HG03378 (cell line): ENCODE measurements around the gene RACK1.
A peak's percentile ranks its signal among the peaks of the same experiment; 100 is the strongest.
"Not testable (repeated sequence)": the region's sequence is repeated elsewhere in the genome, so short reads cannot be mapped to it uniquely, and the experiment has no call there.

ENCODE experiments used
- ATAC-seq: cut with Tn5 transposase; IDR thresholded peaks from one replicate; pipeline ENCODE4 v1.9.1; 2021; ENCODE audit warnings: mild to moderate bottlenecking, moderate library complexity; ENCODE audit not compliant: unreplicated experiment

RACK1 gene

DNA sequence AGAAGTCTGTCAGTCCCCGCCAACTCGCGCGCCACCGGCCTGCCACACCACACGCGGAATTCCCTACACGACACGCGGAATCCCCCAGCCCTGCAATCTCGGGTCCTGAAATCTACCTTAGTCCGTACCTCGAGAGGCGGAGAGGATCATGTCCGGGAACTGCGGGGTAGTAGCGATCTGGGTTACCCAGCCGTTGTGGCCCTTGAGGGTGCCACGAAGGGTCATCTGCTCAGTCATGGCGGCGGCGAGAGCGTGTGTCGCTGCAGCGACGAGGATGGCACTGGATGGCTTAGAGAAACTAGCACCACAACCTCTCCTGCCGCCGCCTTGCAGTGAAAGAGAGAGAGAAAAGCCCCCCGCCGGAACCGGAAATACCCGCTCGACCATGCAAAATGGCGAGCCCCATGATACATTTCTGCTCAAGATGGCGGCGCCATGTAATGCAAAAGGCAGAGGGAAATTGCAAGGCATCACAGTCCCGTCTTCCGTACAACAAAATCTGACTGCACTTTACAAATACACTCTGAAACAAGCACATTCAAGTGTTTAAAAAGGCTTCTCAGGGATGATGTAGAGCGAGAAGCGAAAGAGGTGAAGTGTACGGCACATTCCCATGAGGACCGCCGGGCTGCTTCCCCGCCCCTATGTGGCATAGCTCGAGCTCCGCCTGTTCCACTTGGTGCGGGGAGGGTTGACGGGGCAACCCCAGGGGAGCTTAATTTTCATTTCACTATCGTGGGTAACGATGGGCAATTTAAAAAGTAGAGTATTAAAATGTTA lies at the start of gene RACK1:
Gene RACK1, minus strand, starts transcription at position 343 of the 780 bp plus-strand sequence. Its CDS starts 106 bp downstream, at position 237.
- peak; percentile 63 for ATAC-seq

DNA sequence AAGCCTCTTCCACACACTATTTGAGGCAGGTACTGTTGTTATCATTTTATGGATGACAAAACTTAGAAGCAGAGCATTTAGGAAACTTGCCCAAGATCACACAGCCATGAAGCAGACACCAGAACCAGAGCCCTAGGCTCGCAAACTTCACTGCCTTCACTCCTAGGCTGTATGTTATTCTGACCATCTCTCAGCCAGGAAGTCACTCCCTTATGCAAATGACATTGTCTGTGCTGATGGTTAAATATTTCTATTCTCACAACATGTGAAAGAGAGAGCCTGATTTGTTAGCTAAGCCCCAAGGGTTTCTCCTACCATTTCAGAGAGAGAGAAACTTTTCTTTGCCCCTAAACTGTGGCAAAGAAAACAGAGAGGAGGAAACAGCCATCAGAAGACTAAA lies 43.6 kb upstream of the RACK1 start:
- ATAC-seq = not testable (repeated sequence)

DNA sequence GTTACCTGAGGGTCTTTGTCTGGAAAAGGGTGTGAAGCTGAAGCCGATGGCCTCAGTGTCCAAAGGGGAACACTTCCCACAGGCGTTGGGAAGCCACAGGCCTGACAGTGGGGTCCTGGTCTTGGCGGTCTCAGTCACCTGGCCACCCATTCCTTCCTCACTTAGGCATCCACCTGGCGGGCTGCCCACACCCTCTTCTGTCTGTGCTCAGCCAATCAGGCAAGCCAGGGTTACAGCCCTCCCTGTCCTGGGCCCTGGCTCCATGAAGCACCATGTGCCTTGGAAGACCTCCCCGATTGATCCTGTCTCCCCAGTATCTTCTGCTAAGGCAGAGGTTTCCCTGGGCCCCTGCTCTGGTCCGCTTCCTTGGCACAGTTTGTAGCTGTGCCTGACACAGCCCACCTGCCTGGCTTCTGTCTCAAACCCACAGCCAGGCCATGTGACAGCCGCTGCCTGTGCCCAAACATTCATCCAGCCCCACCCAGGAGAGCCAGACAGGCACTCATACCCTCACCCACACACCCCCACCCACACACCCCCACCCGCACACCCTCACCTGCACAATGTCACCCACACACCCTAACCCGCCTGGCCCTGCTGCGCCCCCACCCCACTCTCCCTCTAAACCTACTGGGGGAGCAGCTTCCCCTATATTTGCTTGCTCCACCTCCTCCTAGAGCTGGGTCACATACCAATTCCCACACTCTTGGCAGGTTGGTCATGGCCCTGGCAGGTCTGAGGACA lies 42.4 kb upstream of the RACK1 start:
- ATAC-seq = not testable (repeated sequence)

DNA sequence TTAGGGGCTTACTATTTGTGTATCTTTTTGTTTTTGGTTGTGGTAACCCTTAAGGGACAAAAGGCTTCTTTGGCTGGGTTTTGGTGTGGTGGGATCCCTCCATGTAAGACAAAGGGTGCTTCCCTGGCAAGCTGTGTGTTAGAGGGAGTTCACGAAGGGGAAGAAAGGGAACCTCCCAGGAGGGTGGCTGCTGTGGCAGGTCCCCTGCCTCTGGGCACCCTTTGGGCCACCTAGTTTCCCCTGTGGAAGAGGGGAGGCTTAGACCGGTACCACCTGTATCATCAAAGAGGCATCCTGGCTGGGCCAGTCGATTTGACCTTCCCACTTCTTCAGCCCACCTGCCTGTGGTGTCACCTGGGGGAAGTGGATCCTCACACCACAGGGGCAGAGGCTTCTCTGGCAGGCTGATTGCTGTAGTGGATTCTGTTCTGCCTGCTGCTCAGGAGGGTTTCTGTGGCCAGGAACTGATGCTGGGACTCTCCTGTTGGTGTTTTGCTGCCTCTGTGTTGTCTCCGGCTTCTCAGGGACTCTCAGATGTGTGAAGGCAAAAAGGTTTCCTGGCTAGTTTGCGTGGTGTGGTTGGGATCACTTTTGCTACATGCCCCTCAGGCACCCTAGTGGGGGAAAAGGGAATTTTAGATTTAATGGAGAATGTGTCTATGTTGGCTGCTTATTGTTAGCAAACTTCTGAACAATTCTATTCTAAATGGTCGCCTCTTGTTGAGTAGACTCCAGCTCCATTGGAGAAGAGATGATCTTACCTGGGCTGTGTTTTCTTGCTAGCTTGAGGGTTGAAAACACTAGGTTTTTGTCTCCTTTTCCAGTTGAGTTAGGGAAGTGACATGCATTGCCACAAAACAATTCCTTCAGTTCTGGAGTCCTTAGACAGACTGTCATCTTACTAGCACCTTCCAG lies 40.4 kb upstream of the RACK1 start:
- not testable (repeated sequence) for ATAC-seq

DNA sequence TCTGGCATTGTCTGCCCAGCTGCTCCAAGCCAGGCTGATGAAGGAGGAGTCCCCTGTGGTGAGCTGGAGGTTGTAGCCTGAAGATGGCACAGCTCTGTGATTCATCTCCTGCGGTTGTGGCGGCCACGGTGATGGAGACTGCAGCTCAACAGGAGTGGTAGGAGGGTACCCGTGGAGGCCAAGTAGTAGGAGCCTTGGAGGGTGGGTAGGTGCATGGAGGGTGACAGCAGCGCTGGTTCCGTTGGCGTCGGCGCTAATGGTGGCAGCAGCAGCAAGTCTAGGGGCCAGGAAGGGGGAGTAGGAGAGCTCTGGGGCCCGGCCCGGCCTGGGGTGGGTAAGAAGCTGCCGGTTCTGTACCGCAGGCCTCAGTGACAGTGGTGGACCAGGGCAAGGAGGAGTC lies 39.6 kb upstream of the RACK1 start:
- no peak for ATAC-seq

DNA sequence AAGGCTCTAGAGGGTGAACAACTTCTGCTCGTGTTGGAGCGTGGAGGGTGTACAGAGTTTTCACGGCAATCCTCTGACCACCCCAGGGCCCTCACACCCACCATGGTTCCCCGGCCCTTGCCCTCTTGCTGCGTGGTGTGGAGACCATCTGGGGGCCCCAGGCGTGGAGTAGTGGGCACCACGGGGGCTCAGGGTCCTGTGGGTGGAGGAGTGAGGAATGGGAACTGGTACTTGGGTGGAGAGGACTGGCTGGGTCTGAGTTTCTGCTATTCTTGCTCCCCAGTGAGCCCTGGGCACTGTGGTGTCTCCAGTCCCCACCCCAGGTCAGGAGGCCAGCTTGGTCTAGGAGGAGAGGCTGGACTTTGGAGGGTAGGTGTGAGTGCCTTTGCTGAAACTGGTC lies 39.2 kb upstream of the RACK1 start:
- no peak for ATAC-seq

DNA sequence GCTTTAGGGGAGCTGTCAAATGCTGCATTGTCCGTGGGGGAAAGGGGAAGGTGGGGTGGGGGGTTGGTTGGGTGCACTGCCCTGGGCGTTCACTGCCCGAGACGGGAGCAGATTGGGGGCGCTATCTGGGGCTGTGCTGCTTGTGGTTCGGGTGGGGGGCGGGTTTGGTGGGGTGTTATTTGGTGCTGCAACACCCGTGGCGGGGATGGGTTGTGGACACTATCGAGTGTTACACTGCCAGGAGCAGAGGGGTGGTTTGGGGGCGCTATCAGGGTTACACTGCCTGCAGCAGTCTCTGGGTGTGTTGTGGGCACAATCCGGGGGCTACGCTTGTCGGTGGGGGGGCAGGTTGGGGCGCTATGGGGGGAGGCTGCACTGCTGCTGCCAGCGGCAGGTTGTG lies 38.7 kb upstream of the RACK1 start:
- not testable (repeated sequence) for ATAC-seq

DNA sequence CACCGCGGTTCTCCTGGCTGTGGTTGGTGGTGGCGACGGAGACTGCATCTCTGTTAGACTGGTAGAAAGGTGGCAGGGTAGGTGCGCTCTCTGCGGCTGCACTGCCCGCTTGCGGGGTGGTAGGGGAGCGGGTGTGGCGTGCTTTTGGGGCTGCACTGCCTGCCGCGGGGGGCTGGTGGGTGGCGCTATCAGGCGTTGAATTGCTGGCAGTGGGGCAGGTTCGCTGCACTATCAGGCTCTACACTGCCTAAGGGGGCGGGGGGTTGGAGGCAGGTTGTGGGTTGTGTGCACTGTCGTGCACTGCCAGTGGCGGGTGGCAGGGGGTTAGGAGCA lies 38.2 kb upstream of the RACK1 start:
- no peak for ATAC-seq

DNA sequence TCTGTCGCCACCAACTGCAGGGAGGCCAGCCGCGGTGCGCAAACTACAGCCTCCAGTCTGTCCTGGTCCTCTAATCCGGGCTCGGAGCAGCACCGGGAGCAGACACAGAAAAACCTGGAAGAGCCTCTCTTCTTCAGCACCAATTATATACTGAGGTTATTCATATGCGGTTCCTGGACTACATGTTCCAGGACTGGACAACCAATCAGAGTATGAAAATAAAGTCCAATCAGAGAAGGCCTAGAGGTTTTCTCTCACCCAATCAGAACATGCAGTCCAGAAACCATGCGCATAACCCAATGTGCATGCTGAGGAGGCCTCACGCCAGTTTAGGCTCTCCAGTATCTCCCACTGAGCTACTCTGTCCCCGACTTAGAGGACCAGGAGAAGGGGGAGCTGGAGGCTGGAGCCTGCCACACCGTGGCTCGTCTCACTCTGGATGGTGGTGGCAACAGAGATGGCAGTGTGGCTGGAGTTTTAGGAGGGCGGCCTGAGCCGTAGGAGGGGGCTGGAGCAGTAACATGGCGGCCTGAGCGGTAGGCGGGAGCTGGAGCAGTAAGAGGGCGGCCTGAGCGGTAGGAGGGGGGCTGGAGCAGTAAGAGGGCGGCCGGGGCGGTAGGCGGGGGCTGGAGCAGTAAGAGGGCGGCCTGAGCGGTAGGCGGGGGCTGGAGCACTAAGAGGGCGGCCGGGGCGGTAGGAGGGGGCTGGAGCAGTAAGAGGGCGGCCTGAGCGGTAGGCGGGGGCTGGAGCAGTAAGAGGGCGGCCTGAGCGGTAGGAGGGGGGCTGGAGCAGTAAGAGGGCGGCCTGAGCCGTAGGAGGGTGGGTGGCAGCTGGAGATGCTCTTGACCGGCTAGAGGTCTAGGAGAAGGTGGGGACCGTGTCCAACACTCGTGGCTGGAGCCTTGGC lies 37.6 kb upstream of the RACK1 start:
- no peak for ATAC-seq

DNA sequence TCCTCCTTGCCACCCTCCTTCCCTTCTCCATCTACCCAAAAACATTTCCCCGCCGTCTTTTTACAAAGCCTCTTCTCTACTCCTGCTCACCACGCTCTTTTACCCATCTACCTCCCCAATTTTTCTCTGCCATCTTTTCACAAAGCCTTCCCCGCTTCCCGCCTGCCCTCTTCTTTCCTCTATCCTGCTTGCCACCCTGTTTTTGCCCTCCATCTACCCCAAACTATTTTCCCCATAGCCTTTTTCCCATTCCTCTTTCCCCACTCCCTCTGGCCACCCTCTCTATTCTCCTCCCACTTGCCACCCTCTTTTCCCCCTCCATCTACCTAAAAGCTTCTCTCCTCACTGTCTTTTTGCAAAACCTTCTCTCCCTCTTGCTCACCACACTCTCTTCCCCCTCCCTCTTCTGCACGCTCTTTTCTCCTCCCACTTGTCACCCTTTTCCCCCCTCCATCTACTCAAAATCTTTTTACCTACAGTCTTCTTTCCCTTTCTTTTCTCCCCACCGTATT lies 36.6 kb upstream of the RACK1 start:
- no peak for ATAC-seq

DNA sequence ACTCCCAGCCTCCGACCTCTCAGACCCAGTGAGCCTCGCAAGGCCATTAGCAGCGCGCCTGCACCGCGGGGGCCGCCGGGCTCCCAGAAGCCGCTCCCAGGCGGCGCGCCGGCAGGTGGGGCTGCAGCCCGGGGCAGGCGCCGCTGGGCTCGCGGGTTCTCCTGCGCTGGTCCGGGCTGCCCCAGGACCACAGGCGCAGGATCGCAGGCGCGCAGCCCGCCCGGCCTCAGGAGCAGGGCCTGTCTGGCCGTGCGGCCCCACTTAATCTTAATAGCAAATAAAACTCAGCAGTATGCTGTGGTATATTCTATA lies 29.7 kb upstream of the RACK1 start:
- not testable (repeated sequence) for ATAC-seq

DNA sequence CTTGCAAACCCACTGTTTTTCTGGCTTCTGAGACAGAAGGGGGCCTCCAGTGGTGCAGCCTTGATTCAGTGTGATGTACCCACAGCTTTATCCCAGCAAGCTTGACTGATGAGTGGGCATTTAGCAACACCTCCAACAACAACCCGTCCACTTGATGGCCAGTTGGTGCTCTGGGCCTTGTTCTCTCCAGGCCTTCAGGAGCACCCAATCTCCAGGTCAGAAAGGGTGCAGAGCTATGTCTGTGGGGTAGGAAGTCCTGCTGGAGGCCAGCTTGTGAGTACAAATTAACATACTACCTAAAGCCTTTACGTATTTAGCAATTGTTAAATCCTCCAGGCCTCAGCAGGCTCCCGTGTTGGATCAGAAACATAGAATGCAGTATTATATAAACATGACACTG lies 27.4 kb upstream of the RACK1 start:
- no peak for ATAC-seq

DNA sequence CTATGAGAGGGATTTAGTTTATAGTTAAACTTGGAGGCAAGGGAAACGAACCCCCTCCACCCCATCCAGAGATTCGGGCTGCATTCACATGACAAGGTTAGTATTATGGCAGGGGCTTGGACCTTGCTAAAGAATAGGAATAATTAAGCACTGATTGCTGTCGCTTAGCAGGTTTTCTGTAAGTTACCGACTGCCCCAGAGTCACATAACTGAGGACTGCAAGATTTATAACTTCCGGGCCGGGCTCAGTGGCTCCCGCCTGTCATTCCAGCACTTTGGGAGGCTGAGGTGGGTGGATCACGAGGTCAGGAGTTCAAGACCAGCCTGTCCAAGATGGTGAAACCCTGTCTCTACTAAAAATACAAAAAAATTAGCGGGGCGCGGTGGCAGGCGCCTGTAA lies 24.2 kb upstream of the RACK1 start:
- ATAC-seq = not testable (repeated sequence)

DNA sequence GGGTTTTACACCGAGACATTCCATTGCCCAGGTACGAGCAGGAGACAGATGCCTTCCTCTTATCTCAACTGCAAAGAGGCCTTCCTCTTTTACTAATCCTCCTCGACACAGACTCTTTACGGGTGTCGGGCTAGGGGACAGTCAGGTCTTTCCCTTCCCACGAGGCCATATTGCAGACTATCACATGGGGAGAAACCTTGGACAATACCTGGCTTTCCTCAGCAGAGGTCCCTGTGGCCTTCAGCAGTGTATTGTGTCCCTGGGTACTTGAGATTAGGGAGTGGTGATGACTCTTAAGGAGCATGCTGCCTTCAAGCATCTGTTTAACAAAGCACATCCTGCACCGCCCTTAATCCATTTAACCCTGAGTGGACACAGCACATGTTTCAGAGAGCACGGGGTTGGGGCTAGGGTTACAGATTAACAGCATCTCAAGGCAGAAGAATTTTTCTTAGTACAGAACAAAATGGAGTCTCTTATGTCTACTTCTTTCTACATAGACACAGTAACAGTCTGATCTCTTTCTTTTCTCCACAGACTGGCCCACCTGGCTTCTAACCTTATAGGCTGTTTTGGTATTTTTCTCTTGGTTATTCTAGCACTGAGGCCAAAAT lies 23.7 kb upstream of the RACK1 start:
- not testable (repeated sequence) for ATAC-seq

DNA sequence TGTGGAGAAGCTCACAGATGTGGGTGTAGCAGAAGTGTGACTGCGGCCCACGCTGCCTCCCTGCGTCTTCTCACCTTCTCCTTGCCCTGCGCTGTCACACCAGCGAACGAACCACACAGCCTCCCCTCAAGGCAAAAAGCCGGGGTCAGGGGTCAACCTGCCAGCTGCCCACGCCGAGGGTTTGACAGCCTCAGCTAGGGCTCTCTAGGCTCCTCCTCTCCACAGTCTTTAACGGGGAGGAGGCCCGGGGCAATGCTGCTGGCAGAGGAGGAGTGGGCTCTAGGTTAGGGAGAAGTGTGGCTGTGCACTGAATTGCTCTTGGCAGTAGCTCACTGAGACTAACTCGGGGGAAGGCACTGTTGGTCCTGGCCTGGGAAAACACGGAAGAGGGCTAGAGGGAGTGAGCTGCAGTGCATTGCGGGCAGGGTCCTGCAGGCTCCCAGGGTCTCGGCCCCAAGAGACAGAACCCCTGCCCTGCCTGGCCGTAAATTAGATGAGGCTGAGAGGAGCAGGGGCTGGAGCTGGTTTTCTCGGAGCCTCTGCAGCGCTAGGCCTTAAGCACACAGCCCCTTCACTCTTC lies 21.5 kb upstream of the RACK1 start:
- no peak for ATAC-seq

DNA sequence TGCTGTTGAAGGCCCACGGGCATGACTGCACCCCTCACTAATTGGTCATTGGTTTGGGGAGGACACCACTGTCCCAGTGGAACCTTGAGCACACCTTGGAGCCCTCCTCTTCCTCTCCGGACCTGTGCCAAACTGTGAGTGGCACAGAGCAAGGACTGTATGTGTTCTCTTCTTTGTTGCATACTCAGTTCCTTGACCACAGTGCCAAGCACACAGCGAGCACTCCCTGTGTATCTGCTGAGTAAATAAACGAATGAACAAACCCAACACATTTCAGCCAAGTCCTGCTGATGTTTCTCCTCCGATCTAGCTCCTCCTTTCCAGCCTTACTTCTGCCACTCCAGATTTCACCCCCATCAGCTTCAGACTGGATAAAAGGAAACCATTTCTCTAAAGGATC lies 19.9 kb upstream of the RACK1 start:
- ATAC-seq = no peak

DNA sequence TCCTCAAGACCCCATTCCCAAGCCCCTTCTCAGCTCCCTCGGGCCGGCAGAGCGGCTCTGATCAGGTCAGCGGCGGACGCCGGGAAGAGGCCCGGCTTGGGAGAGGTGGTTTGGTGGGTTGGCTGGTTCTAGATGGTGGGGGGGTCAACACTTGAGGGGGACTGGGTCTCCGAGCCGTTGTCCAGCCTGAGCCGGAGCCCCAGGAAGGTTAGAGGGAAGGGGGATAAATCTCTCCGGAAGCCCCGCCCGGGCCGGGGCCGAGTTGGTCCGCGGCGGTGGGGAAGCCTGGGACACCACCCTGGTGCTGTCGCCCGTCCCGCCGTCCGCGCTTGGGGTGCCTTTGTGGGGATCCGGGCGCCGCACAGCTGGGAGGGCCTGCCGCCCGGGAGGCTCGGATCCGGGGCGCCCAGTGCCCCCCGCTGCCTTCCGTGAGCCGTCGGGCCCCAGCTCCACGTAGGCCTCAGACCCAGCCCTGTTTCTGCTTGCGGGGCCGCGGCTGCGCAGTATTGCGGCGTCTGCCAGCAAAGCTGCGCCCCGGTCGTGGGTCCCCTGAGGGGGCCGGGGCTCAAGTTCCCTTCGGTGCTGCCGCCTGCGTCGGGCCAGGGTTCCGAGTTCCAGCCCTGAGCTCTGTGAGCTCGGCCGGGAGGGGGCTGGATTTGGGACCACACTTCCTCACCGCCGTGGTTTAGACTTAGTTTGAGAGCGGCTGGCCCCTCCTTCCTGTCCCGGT lies 17.8 kb upstream of the RACK1 start:
- peak; percentile 45 for ATAC-seq

DNA sequence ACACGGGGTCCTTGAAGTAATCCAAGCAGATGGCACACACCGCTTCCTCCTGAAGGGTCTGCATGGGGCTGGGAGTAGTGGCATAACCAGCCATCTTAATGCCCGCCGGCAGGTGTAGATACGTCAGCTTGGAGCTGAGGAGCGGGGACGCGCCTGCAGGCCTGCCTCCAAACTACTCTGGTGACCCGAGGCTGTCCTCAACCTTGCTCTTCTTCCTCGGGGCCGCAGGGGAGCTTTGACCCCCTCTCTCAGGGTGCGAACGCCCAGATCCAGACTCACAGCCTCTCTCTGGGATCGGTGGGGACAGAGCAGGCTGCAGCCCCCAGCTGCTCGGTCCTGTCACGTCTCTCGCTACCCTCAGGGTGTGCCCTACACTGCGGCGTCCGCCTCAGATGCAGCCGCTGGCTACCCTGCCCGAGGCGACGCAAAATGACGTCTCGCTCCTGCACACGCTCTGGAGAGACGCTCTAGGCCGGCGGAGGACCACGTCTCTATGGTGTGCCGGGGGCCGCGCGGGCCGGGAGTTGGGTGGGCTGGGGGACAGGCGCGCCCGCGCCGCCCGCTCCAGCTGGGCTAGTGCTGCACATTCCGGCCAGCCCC lies 17.1 kb upstream of the RACK1 start, which contains the start of gene TRIM52:
Gene TRIM52, minus strand, starts transcription at position 424 of the 600 bp plus-strand sequence. Its CDS starts 330 bp downstream, at position 94.
- peak; percentile 79 for ATAC-seq
